Measurements from ENCODE around the gene TNFSF13B.

- TF ChIP-seq CTCF (IDR thresholded peaks at IDR 0.05; ENCODE audit: low read depth, low read length): no peak
- TF ChIP-seq EZH2phosphoT487 (IDR thresholded peaks at IDR 0.05; ENCODE audit: low read depth): no peak
Measured at GRCh38 chr13:108263621-108264355, 5.7 kb upstream of the TNFSF13B start.
